HEK293 (cell line): Measurements from ENCODE around the gene SULT2A1.

Experiments used
- CTCF ChIP-seq: fragments of 450-650 bp; formaldehyde crosslinking; IDR thresholded peaks from 2 replicates; pipeline ENCODE4 v1.5.1; 2016; ENCODE audit warnings: missing biosample characterization, missing genetic modification characterization
- PATZ1 ChIP-seq: fragments of 450-650 bp; formaldehyde crosslinking; IDR thresholded peaks from 2 replicates; pipeline ENCODE4 v1.5.1; 2016; ENCODE audit warnings: missing biosample characterization, missing genetic modification characterization
- PBX3 ChIP-seq: sonication (generic); formaldehyde crosslinking; IDR thresholded peaks from 2 replicates; pipeline ENCODE4 v1.8.1; 2022; ENCODE audit warnings: mild to moderate bottlenecking, moderate library complexity, missing genetic modification reagents
- SP3 ChIP-seq: fragments of 450-650 bp; formaldehyde crosslinking; IDR thresholded peaks from 2 replicates; pipeline ENCODE4 v1.5.1; 2016; ENCODE audit warnings: missing biosample characterization, missing genetic modification characterization
- ZBTB49 ChIP-seq: fragments of 450-650 bp; formaldehyde crosslinking; IDR thresholded peaks from 2 replicates; pipeline ENCODE4 v1.5.1; 2016; ENCODE audit warnings: missing biosample characterization, missing genetic modification characterization, low read depth
- ZBTB8A ChIP-seq: fragments of 450-650 bp; formaldehyde crosslinking; IDR thresholded peaks from 2 replicates; pipeline ENCODE4 v1.5.1; 2016; ENCODE audit warnings: missing biosample characterization, missing genetic modification characterization
- ZFP37 ChIP-seq: fragments of 450-650 bp; formaldehyde crosslinking; IDR thresholded peaks from 2 replicates; pipeline ENCODE4 v1.5.1; 2016; ENCODE audit warnings: missing biosample characterization, missing genetic modification characterization
- ZNF148 ChIP-seq: fragments of 450-650 bp; formaldehyde crosslinking; IDR thresholded peaks from 2 replicates; pipeline ENCODE4 v1.5.0; 2017; ENCODE audit warnings: missing biosample characterization, missing genetic modification characterization, borderline replicate concordance
- ZNF302 ChIP-seq: fragments of 450-650 bp; formaldehyde crosslinking; IDR thresholded peaks from 2 replicates; pipeline ENCODE4 v1.5.1; 2016; ENCODE audit warnings: missing biosample characterization, missing genetic modification characterization, low read depth
- ZNF423 ChIP-seq: fragments of 450-650 bp; formaldehyde crosslinking; IDR thresholded peaks from 2 replicates; pipeline ENCODE4 v1.5.1; 2016; ENCODE audit warnings: missing biosample characterization, missing genetic modification characterization
- ZNF48 ChIP-seq: fragments of 450-650 bp; formaldehyde crosslinking; IDR thresholded peaks from 2 replicates; pipeline ENCODE4 v1.5.1; 2016; ENCODE audit warnings: missing biosample characterization, missing genetic modification characterization
- ZNF600 ChIP-seq: fragments of 450-650 bp; formaldehyde crosslinking; IDR thresholded peaks from 2 replicates; pipeline ENCODE4 v1.5.1; 2016; ENCODE audit warnings: missing biosample characterization, missing genetic modification characterization
- ZNF76 ChIP-seq: fragments of 450-650 bp; formaldehyde crosslinking; IDR thresholded peaks from 2 replicates; pipeline ENCODE4; 2016; ENCODE audit warnings: low read depth, missing biosample characterization, missing genetic modification characterization, borderline replicate concordance

- no peak for TF ChIP-seq ZNF76 (tag by site-specific recombination)
- TF ChIP-seq CTCF, result no peak
- no peak for TF ChIP-seq SP3 (tag by site-specific recombination)
- TF ChIP-seq ZNF600 (tag by site-specific recombination), result no peak
- no peak for TF ChIP-seq ZBTB8A (tag by site-specific recombination)
- no peak for TF ChIP-seq ZBTB49 (tag by site-specific recombination)
- no peak for TF ChIP-seq ZFP37 (tag by site-specific recombination)
- no peak for TF ChIP-seq ZNF423 (tag by site-specific recombination)
- no peak for TF ChIP-seq ZNF48 (tag by site-specific recombination)
- no peak for TF ChIP-seq PBX3
- no peak for TF ChIP-seq PATZ1
- no peak for TF ChIP-seq ZNF302 (tag by site-specific recombination)
- TF ChIP-seq ZNF148 (tag by site-specific recombination), result no peak
Observed at GRCh38 chr19:47882890-47883289, 3.2 kb downstream of the SULT2A1 start.
